Measurements from ENCODE around the gene KIFC3. TPM values are rescaled to one million over a fixed set of nuclear protein-coding genes. Genes with fewer than 3 reads are reported as not detected.
A peak's percentile ranks its signal among the peaks of the same experiment; 100 is the strongest.

The KIFC3 gene
- total and polyA plus RNA-seq, 2 of the 13 experiments (the other 11 are each of a cell fraction or from before 2014, with no cell fraction given): 42.1 to 45.3 TPM

- TF ChIP-seq, protein P1, sequence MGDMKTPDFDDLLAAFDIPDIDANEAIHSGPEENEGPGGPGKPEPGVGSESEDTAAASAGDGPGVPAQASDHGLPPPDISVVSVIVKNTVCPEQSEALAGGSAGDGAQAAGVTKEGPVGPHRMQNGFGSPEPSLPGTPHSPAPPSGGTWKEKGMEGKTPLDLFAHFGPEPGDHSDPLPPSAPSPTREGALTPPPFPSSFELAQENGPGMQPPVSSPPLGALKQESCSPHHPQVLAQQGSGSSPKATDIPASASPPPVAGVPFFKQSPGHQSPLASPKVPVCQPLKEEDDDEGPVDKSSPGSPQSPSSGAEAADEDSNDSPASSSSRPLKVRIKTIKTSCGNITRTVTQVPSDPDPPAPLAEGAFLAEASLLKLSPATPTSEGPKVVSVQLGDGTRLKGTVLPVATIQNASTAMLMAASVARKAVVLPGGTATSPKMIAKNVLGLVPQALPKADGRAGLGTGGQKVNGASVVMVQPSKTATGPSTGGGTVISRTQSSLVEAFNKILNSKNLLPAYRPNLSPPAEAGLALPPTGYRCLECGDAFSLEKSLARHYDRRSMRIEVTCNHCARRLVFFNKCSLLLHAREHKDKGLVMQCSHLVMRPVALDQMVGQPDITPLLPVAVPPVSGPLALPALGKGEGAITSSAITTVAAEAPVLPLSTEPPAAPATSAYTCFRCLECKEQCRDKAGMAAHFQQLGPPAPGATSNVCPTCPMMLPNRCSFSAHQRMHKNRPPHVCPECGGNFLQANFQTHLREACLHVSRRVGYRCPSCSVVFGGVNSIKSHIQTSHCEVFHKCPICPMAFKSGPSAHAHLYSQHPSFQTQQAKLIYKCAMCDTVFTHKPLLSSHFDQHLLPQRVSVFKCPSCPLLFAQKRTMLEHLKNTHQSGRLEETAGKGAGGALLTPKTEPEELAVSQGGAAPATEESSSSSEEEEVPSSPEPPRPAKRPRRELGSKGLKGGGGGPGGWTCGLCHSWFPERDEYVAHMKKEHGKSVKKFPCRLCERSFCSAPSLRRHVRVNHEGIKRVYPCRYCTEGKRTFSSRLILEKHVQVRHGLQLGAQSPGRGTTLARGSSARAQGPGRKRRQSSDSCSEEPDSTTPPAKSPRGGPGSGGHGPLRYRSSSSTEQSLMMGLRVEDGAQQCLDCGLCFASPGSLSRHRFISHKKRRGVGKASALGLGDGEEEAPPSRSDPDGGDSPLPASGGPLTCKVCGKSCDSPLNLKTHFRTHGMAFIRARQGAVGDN (CRISPR knock-in tag; IDR thresholded peaks at IDR 0.05): no peak
- TF ChIP-seq MBD4 (IDR thresholded peaks at IDR 0.05; ENCODE audit: borderline replicate concordance, low read length): no peak
- 0 out of 4 replicates have a peak, but pooled peaks of 1 of the 2 experiments have one; percentile 54 for TF ChIP-seq KLF16 (CRISPR knock-in tag; IDR thresholded peaks at IDR 0.05)
- peak; percentile 5; the same call in 1 of the 2 replicates for TF ChIP-seq SPEN (CRISPR knock-in tag; IDR thresholded peaks at IDR 0.05; ENCODE audit: low read depth)
- TF ChIP-seq GATA4 (IDR thresholded peaks at IDR 0.05; ENCODE audit: borderline replicate concordance, low read depth): no peak
- TF ChIP-seq ZNF275 (CRISPR knock-in tag; IDR thresholded peaks at IDR 0.05; ENCODE audit: borderline replicate concordance): 0 out of 2 replicates have a peak, but pooled peaks have one; percentile 17
- TF ChIP-seq BRF2 (CRISPR knock-in tag; IDR thresholded peaks at IDR 0.05): no peak
- TF ChIP-seq, protein P2, sequence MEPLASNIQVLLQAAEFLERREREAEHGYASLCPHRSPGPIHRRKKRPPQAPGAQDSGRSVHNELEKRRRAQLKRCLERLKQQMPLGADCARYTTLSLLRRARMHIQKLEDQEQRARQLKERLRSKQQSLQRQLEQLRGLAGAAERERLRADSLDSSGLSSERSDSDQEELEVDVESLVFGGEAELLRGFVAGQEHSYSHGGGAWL (CRISPR knock-in tag; IDR thresholded peaks at IDR 0.05): peak; percentile 64; the same call in 1 of the 2 replicates
- TF ChIP-seq, protein P3, sequence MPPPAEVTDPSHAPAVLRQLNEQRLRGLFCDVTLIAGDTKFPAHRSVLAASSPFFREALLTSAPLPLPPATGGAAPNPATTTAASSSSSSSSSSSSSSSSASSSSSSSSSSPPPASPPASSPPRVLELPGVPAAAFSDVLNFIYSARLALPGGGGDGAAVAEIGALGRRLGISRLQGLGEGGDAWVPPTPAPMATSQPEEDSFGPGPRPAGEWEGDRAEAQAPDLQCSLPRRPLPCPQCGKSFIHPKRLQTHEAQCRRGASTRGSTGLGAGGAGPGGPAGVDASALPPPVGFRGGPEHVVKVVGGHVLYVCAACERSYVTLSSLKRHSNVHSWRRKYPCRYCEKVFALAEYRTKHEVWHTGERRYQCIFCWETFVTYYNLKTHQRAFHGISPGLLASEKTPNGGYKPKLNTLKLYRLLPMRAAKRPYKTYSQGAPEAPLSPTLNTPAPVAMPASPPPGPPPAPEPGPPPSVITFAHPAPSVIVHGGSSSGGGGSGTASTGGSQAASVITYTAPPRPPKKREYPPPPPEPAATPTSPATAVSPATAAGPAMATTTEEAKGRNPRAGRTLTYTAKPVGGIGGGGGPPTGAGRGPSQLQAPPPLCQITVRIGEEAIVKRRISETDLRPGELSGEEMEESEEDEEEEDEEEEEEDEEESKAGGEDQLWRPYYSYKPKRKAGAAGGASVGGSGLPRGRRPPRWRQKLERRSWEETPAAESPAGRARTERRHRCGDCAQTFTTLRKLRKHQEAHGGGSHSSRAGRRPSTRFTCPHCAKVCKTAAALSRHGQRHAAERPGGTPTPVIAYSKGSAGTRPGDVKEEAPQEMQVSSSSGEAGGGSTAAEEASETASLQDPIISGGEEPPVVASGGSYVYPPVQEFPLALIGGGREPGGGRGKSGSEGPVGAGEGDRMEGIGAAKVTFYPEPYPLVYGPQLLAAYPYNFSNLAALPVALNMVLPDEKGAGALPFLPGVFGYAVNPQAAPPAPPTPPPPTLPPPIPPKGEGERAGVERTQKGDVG (CRISPR knock-in tag; IDR thresholded peaks at IDR 0.05; ENCODE audit: borderline replicate concordance): no peak
- TF ChIP-seq HNRNPLL (IDR thresholded peaks at IDR 0.05; ENCODE audit: low read depth, low read length, poor library complexity, severe bottlenecking): peak; percentile 34
- TF ChIP-seq TFAP4 (IDR thresholded peaks at IDR 0.05; ENCODE audit: borderline replicate concordance, low read depth): no peak
- no peak for TF ChIP-seq SNRNP70 (IDR thresholded peaks at IDR 0.05; ENCODE audit: low read depth, low read length)
- TF ChIP-seq FOXA3 (CRISPR knock-in tag; IDR thresholded peaks at IDR 0.05): peak; percentile 70
- TF ChIP-seq RAD21 (CRISPR knock-in tag; IDR thresholded peaks at IDR 0.05): no peak; the same call in 1 of the 2 replicates
- TF ChIP-seq STAG1 (CRISPR knock-in tag; IDR thresholded peaks at IDR 0.05): peak; percentile 52
- TF ChIP-seq MYNN (CRISPR knock-in tag; IDR thresholded peaks at IDR 0.05; ENCODE audit: low read depth): no peak
These were observed 65.6 kb downstream of the KIFC3 start (continued) for GRCh38 chr16:57736419-57737351.

Measured in HepG2 (cell line).